IMR-90 (cell line): Measurements from ENCODE around the gene ATP5PO. TPM values are rescaled to one million over a fixed set of nuclear protein-coding genes. Genes with fewer than 3 reads are reported as not detected.

ENCODE experiments used
- ATAC-seq: fragments of 200-7000 bp; cut with Tn5 transposase; 2 replicates; pipeline ENCODE4 v1.9.1; 2020; ENCODE audit warnings: low read depth, mild to moderate bottlenecking, moderate library complexity
- BruUV-seq: library from RNA; stranded (reverse); fragments of 400-500 nt; replicated peaks from 2 replicates; lab custom pipeline; 2021; lab: Mats Ljungman, UMichigan
- CTCF ChIA-PET: fragments of 300-600 bp; formaldehyde crosslinking; extraction: SDS; loops from one replicate; lab custom pipeline; 2021; ENCODE audit warnings: antibody characterized with exemption; lab: Yijun Ruan, JAX
- POLR2A ChIA-PET: fragments of 300-600 bp; sonication (Branson Sonifier 250); formaldehyde crosslinking; loops from one replicate; lab custom pipeline; 2022; ENCODE audit warnings: antibody characterized with exemption; ENCODE audit not compliant: unreplicated experiment; lab: Charles Lee
- DNase-seq: peaks from one replicate; pipeline ENCODE4 v3.0.0; 2013
- H2AFZ ChIP-seq: replicated peaks from 2 replicates; pipeline ENCODE3; 2013; ENCODE audit warnings: low read length, mild to moderate bottlenecking; ENCODE audit not compliant: poor library complexity
- H2AK5ac ChIP-seq: 2 replicates; pipeline ENCODE4 v1.6.1; 2013; ENCODE audit warnings: low read depth, low read length, inconsistent platforms
- H2AK9ac ChIP-seq: replicated peaks from 2 replicates; pipeline ENCODE3; 2013; ENCODE audit warnings: mild to moderate bottlenecking, low read depth, low read length, moderate library complexity; ENCODE audit not compliant: poor library complexity
- H2BK120ac ChIP-seq: 2 replicates; pipeline ENCODE4 v1.6.1; 2013; ENCODE audit warnings: low read depth, low read length, inconsistent platforms
- H2BK15ac ChIP-seq: 3 replicates; pipeline ENCODE4 v1.6.1; 2013; ENCODE audit warnings: low read depth, low read length, inconsistent platforms
- H2BK20ac ChIP-seq: 2 replicates; pipeline ENCODE4 v1.6.1; 2013; ENCODE audit warnings: low read depth, mild to moderate bottlenecking, inconsistent platforms, low read length, moderate library complexity
- H2BK5ac ChIP-seq: 2 replicates; pipeline ENCODE4 v1.6.1; 2013; ENCODE audit warnings: mild to moderate bottlenecking, low read depth, low read length, inconsistent platforms; ENCODE audit not compliant: poor library complexity, severe bottlenecking
- H3K14ac ChIP-seq: replicated peaks from 2 replicates; pipeline ENCODE4 v1.6.1; 2013; ENCODE audit warnings: low read depth, low read length, inconsistent platforms
- H3K18ac ChIP-seq: 2 replicates; pipeline ENCODE4 v1.6.1; 2013; ENCODE audit warnings: low read depth, low read length, control low read depth
- H3K23ac ChIP-seq: 2 replicates; pipeline ENCODE4 v1.6.1; 2013; ENCODE audit warnings: low read depth, low read length, inconsistent platforms
- H3K27ac ChIP-seq: 2 replicates; pipeline ENCODE4 v1.5.1; 2013; ENCODE audit warnings: mild to moderate bottlenecking, control low read depth, low read length; ENCODE audit not compliant: insufficient read depth
- H3K27me3 ChIP-seq: 2 replicates; pipeline ENCODE4 v1.6.1; 2013; ENCODE audit warnings: low read length; ENCODE audit not compliant: control insufficient read depth, insufficient read depth
- H3K36me3 ChIP-seq: 2 replicates; pipeline ENCODE4 v1.6.1; 2013; ENCODE audit warnings: low read length, mixed read lengths; ENCODE audit not compliant: control insufficient read depth, insufficient read depth
- H3K4ac ChIP-seq: 2 replicates; pipeline ENCODE4 v1.6.1; 2013; ENCODE audit warnings: low read depth, low read length, inconsistent platforms
- H3K4me1 ChIP-seq: 2 replicates; pipeline ENCODE4 v1.6.1; 2013; ENCODE audit warnings: low read length, mixed read lengths; ENCODE audit not compliant: control insufficient read depth, insufficient read depth
- H3K4me2 ChIP-seq: 2 replicates; pipeline ENCODE4 v1.6.1; 2013; ENCODE audit warnings: low read depth, mild to moderate bottlenecking, control low read depth, low read length, moderate library complexity
- H3K4me3 ChIP-seq: 2 replicates; pipeline ENCODE4 v1.5.1; 2013; ENCODE audit warnings: low read depth, mild to moderate bottlenecking, control low read depth, low read length, moderate library complexity; ENCODE audit not compliant: insufficient read depth
- H3K56ac ChIP-seq: 2 replicates; pipeline ENCODE4 v1.6.1; 2013; ENCODE audit warnings: low read length, inconsistent platforms; ENCODE audit not compliant: insufficient read depth; ENCODE audit errors: extremely low read depth
- H3K79me1 ChIP-seq, 2 experiments: 2 replicates each; pipeline ENCODE4 v1.6.1; 2013; ENCODE audit warnings: low read length in 2 of 2, inconsistent platforms in 1 of 2, low read depth in 1 of 2
- H3K9ac ChIP-seq: 2 replicates; pipeline ENCODE4 v1.6.1; 2013; ENCODE audit warnings: low read depth, low read length, control low read depth
- H3K9me1 ChIP-seq: 2 replicates; pipeline ENCODE4 v1.6.1; 2013; ENCODE audit warnings: low read length, inconsistent platforms; ENCODE audit not compliant: insufficient read depth
- H3K9me3 ChIP-seq: 2 replicates; pipeline ENCODE4 v1.6.1; 2013; ENCODE audit warnings: low read length; ENCODE audit not compliant: control insufficient read depth, insufficient read depth
- H4K20me1 ChIP-seq: 2 replicates; pipeline ENCODE4 v1.6.1; 2013; ENCODE audit warnings: low read length, inconsistent platforms; ENCODE audit not compliant: insufficient read depth
- H4K5ac ChIP-seq: 2 replicates; pipeline ENCODE4 v1.6.1; 2013; ENCODE audit warnings: mild to moderate bottlenecking, low read depth, low read length, control low read depth
- H4K8ac ChIP-seq, 2 experiments: 2 replicates each; pipeline ENCODE4 v1.6.1; 2013; ENCODE audit warnings: low read depth in 2 of 2, low read length in 2 of 2, control low read depth in 1 of 2, inconsistent platforms in 1 of 2
- H4K91ac ChIP-seq: 2 replicates; pipeline ENCODE4 v1.6.1; 2013; ENCODE audit warnings: low read depth, low read length, inconsistent platforms; ENCODE audit not compliant: insufficient read depth
- BHLHE40 ChIP-seq: fragments of 150-350 bp; IDR thresholded peaks from 2 replicates; pipeline ENCODE4 v1.6.1; 2016; ENCODE audit warnings: mild to moderate bottlenecking, low read depth, low read length
- CEBPB ChIP-seq: IDR thresholded peaks from 2 replicates; pipeline ENCODE4 v1.6.1; 2012; ENCODE audit warnings: low read depth, low read length, improper control_type of control experiment
- CHD1 ChIP-seq: IDR thresholded peaks from 2 replicates; pipeline ENCODE4 v1.6.1; 2012; ENCODE audit warnings: low read depth, low read length, improper control_type of control experiment
- FOS ChIP-seq: fragments of 150-350 bp; IDR thresholded peaks from 2 replicates; pipeline ENCODE4 v1.6.1; 2016; ENCODE audit warnings: low read depth, low read length
- MAFK ChIP-seq: IDR thresholded peaks from 2 replicates; pipeline ENCODE4 v1.6.1; 2012; ENCODE audit warnings: low read depth, low read length, improper control_type of control experiment
- MAZ ChIP-seq: IDR thresholded peaks from 2 replicates; pipeline ENCODE4 v1.6.1; 2012; ENCODE audit warnings: low read depth, mild to moderate bottlenecking, low read length, improper control_type of control experiment, moderate library complexity, borderline replicate concordance
- MXI1 ChIP-seq: IDR thresholded peaks from 2 replicates; pipeline ENCODE4 v1.6.1; 2012; ENCODE audit warnings: low read depth, mild to moderate bottlenecking, low read length, moderate library complexity, borderline replicate concordance
- NFE2L2 ChIP-seq: fragments of 150-350 bp; IDR thresholded peaks from 2 replicates; pipeline ENCODE4 v1.6.1; 2016; ENCODE audit warnings: low read depth, mild to moderate bottlenecking, low read length
- POLR2A ChIP-seq: IDR thresholded peaks from 2 replicates; pipeline ENCODE4 v1.6.1; 2012; ENCODE audit warnings: mild to moderate bottlenecking, low read depth, low read length
- RAD21 ChIP-seq: IDR thresholded peaks from 2 replicates; pipeline ENCODE4 v1.6.1; 2012; ENCODE audit warnings: low read length, improper control_type of control experiment
- RFX5 ChIP-seq: IDR thresholded peaks from 2 replicates; pipeline ENCODE4 v1.8.0; 2012; ENCODE audit warnings: low read depth, mild to moderate bottlenecking, low read length, moderate library complexity
- SMC3 ChIP-seq: fragments of 150-350 bp; IDR thresholded peaks from 2 replicates; pipeline ENCODE4 v1.6.1; 2016; ENCODE audit warnings: low read depth, mild to moderate bottlenecking, antibody characterized with exemption, low read length, moderate library complexity
- WGBS, 2 experiments: methylation state at CpG; one replicate each; pipeline versions ENCODE4 v1.1.5 to v1.1.7; 2013; ENCODE audit warnings: missing lambda C conversion rate in 2 of 2; ENCODE audit not compliant: insufficient read length in 1 of 2; ENCODE audit errors: extremely low coverage in 2 of 2; 5-methylcytosine and 5-hydroxymethylcytosine counted together
- dilution Hi-C: fragments of 300-500 bp; cut with HindIII; formaldehyde crosslinking; loops from one replicate; pipeline ENCODE4 v1.14.3; 2018; ENCODE audit warnings: low sequenced_read_pairs; ENCODE audit not compliant: unreplicated experiment
- in situ Hi-C: fragments of 300-500 bp; cut with MboI; formaldehyde crosslinking; loops from 3 replicates; pipeline ENCODE4 v1.14.3; 2019; ENCODE audit warnings: low sequenced_read_pairs, inconsistent platforms, mixed read lengths
- intact Hi-C: fragments of 100-400 bp; cut with micrococcal nuclease; formaldehyde crosslinking; loops from 2 replicates; pipeline ENCODE4 v1.10.0; 2022
- polyA plus RNA-seq, 3 experiments: library from polyadenylated mRNA; depleted of rRNA; stranded (reverse); fragments of >200 nt; gene quantifications; 2 replicates each; pipeline ENCODE4 v1.2.3, GENCODE V29; 2012; ENCODE audit warnings: low replicate concordance in 1 of 3
- total RNA-seq: library from RNA; depleted of rRNA; stranded (reverse); fragments of >200 nt; gene quantifications from 2 replicates; pipeline ENCODE4 v1.2.3, GENCODE V29; 2012

Gene ATP5PO
- total and polyA plus RNA-seq, 2 of the 4 experiments (the other 2 are of a cell fraction) = 237 to 250 TPM

- TF ChIP-seq BHLHE40 (no peak), MAFK (no peak), FOS (no peak), SMC3 (no peak), MXI1 (no peak), MAZ (no peak), POLR2A (no peak), CEBPB (no peak), RFX5 (no peak), RAD21 (no peak), CHD1 (no peak), NFE2L2 (no peak)
- Histone ChIP-seq H3K27me3 (no peaks in the 10 kb centered on the region), H3K27ac (no peak overlapping the region), H3K9me1 (peaks cover 15% of the 10 kb centered on the region), H3K4me3 (no peak overlapping the region), H4K5ac (no peak overlapping the region), H3K4ac (no peak overlapping the region), H3K18ac (no peak overlapping the region), H3K79me1 (no peaks in the 10 kb centered on the region), H3K36me3 (no peaks in the 10 kb centered on the region), H3K23ac (no peak overlapping the region), H4K20me1 (no peaks in the 10 kb centered on the region), H3K4me2 (no peak overlapping the region), H3K56ac (no peak overlapping the region), H4K8ac (no peak overlapping the region), H2BK120ac (no peak overlapping the region), H2AFZ (no peak overlapping the region), H3K4me1 (peaks cover 19% of the 10 kb centered on the region), H2AK5ac (no peak overlapping the region), H4K91ac (no peak overlapping the region), H2BK20ac (no peak overlapping the region), H2AK9ac (no peak overlapping the region), H3K9ac (no peak overlapping the region), H3K9me3 (no peaks in the 10 kb centered on the region), H3K14ac (no peak overlapping the region), H2BK15ac (no peak overlapping the region), H2BK5ac (no peak overlapping the region)
- DNase-seq (no peak), ATAC-seq (no peak)
- no TSS peak for BruUV-seq
- ChIA-PET CTCF (interaction anchor here (0.5 to 2.0 kb wide), 11 partner anchors 133 to 344 kb away, joined by 3 to 16 read pairs (median 3); partner anchors contain the start of gene ITSN1), POLR2A (interaction anchor here (0.5 kb wide), 1 partner anchor 236 kb away, joined by 6 read pairs; no protein-coding TSS in a partner anchor)
- in situ Hi-C loops = no loop called here
- dilution Hi-C loops = no loop called here
- intact Hi-C loops = loop anchor here (2.0 kb wide), 1 partner anchor 291 kb away; no protein-coding TSS in a partner anchor
- WGBS, 2 experiments = 78% methylated on average over 26 of the region's 28 CpGs; no CpG with 5 or more reads in 1 of the 2 experiments
These were observed 20.2 kb downstream of the ATP5PO start for GRCh38 chr21:33895356-33895755.
